Endothelial cell of umbilical vein (primary cell): ENCODE data around the gene PDIA5. TPM values are rescaled to one million over a fixed set of nuclear protein-coding genes. Genes with fewer than 3 reads are reported as not detected.

Experiments
- BruUV-seq: library from RNA; stranded (reverse); fragments of 400-500 nt; replicated peaks from 2 replicates; lab custom pipeline; 2021; lab: Mats Ljungman, UMichigan
- CTCF ChIA-PET: fragments of 300-600, 350-600 bp; sonication (Branson Sonifier 250); formaldehyde crosslinking; loops from one replicate; lab custom pipeline; 2021; ENCODE audit warnings: antibody characterized with exemption, inconsistent platforms; lab: Charles Lee
- POLR2A ChIA-PET: fragments of 300-600, 350-600 bp; sonication (Branson Sonifier 250); formaldehyde crosslinking; loops from one replicate; lab custom pipeline; 2021; ENCODE audit warnings: antibody characterized with exemption, inconsistent platforms; lab: Charles Lee
- DNase-seq: peaks from one replicate; pipeline ENCODE4 v3.0.0-alpha.2; 2011; ENCODE audit warnings: low read depth, low spot score
- FAIRE-seq: peaks from 2 replicates; lab custom pipeline; 2011; peaks lifted over from hg19 to GRCh38; lab: Jason Lieb, UNC
- H2AFZ ChIP-seq: 2 replicates; pipeline ENCODE4 v1.6.0; 2012; ENCODE audit warnings: low read depth, low read length, control low read depth, inconsistent platforms
- H3K27ac ChIP-seq: 2 replicates; pipeline ENCODE4 v1.5.1; 2011; ENCODE audit warnings: low read depth, mild to moderate bottlenecking, control low read depth, low read length, moderate library complexity; ENCODE audit not compliant: insufficient read depth
- H3K27me3 ChIP-seq, 2 experiments: 2 replicates each; pipeline versions ENCODE4 v1.6.0 to v1.6.1; 2011; ENCODE audit warnings: low read length in 2 of 2, mixed read lengths in 1 of 2; ENCODE audit not compliant: control insufficient read depth in 2 of 2, insufficient read depth in 2 of 2
- H3K36me3 ChIP-seq, 2 experiments: 2 replicates in 1 of 2; 3 replicates in 1 of 2; pipeline ENCODE4 v1.5.1; 2011; ENCODE audit warnings: low read length in 2 of 2, mild to moderate bottlenecking in 1 of 2, moderate library complexity in 1 of 2; ENCODE audit not compliant: control insufficient read depth in 2 of 2, insufficient read depth in 2 of 2; ENCODE audit errors: extremely low read depth in 1 of 2
- H3K4me1 ChIP-seq: 3 replicates; pipeline ENCODE4 v1.5.1; 2011; ENCODE audit warnings: mild to moderate bottlenecking, low read length; ENCODE audit not compliant: control insufficient read depth, insufficient read depth; ENCODE audit errors: extremely low read depth
- H3K4me2 ChIP-seq: 2 replicates; pipeline ENCODE4 v1.6.1; 2011; ENCODE audit warnings: low read length, control low read depth, mixed read lengths; ENCODE audit not compliant: insufficient read depth
- H3K4me3 ChIP-seq, 3 experiments: fragments of 200-600 bp in 1 of 3; sonication (generic), shearing (Covaris generic) in 1 of 3; replicated peaks in 1 of 3; 2 replicates each; pipeline ENCODE4 v1.5.1; 2011 to 2016; ENCODE audit warnings: control low read depth in 3 of 3, low read length in 3 of 3, mild to moderate bottlenecking in 2 of 3, inconsistent platforms in 1 of 3, low read depth in 1 of 3, moderate library complexity in 1 of 3; ENCODE audit not compliant: insufficient read depth in 1 of 3
- H3K79me2 ChIP-seq: 2 replicates; pipeline ENCODE4 v1.6.0; 2012; ENCODE audit warnings: low read length, inconsistent platforms; ENCODE audit not compliant: control insufficient read depth, insufficient read depth
- H3K9ac ChIP-seq: replicated peaks from 2 replicates; pipeline ENCODE3; 2011; ENCODE audit warnings: low read length, control low read depth; ENCODE audit not compliant: insufficient read depth; ENCODE audit errors: extremely low read depth
- H3K9me1 ChIP-seq: replicated peaks from 3 replicates; pipeline ENCODE4 v1.6.0; 2011; ENCODE audit warnings: mild to moderate bottlenecking, low read length; ENCODE audit not compliant: control insufficient read depth, insufficient read depth; ENCODE audit errors: extremely low read depth
- H3K9me3 ChIP-seq: replicated peaks from 2 replicates; pipeline ENCODE4 v1.5.1; 2012; ENCODE audit warnings: low read length, inconsistent platforms; ENCODE audit not compliant: control insufficient read depth, insufficient read depth
- H4K20me1 ChIP-seq: replicated peaks from 2 replicates; pipeline ENCODE3; 2011; ENCODE audit warnings: mild to moderate bottlenecking, low read length; ENCODE audit not compliant: control insufficient read depth, insufficient read depth; ENCODE audit errors: extremely low read depth
- CTCF ChIP-seq, 2 donors: IDR thresholded peaks; 1 replicate in 1 of 2; 2 replicates in 1 of 2; pipeline ENCODE4 v1.5.1; 2011; ENCODE audit warnings: low read length in 2 of 2, mild to moderate bottlenecking in 2 of 2, moderate library complexity in 2 of 2, control low read depth in 1 of 2, inconsistent platforms in 1 of 2, low read depth in 1 of 2; ENCODE audit not compliant: insufficient read depth in 1 of 2; ENCODE audit errors: extremely low read depth in 1 of 2
- EZH2 ChIP-seq: IDR thresholded peaks from 2 replicates; pipeline ENCODE4 v1.6.1; 2012; ENCODE audit warnings: borderline replicate concordance, low read depth, mild to moderate bottlenecking, moderate library complexity, low read length, inconsistent platforms; ENCODE audit not compliant: severe bottlenecking
- FOS ChIP-seq: IDR thresholded peaks from 2 replicates; pipeline ENCODE4 v1.6.1; 2011; ENCODE audit warnings: mild to moderate bottlenecking, low read length, moderate library complexity, borderline replicate concordance; ENCODE audit not compliant: insufficient read depth
- GATA2 ChIP-seq: IDR thresholded peaks from 2 replicates; pipeline ENCODE4 v1.7.0; 2011; ENCODE audit warnings: low read depth, mild to moderate bottlenecking, moderate library complexity, mixed read lengths, low read length; ENCODE audit not compliant: insufficient read length, insufficient read depth
- JUN ChIP-seq: IDR thresholded peaks from 2 replicates; pipeline ENCODE4 v1.6.1; 2011; ENCODE audit warnings: borderline replicate concordance, low read depth; ENCODE audit not compliant: insufficient read length, insufficient read depth
- MAX ChIP-seq: IDR thresholded peaks from 2 replicates; pipeline ENCODE4 v1.6.1; 2011; ENCODE audit not compliant: insufficient read depth, insufficient read length
- MYC ChIP-seq: IDR thresholded peaks from one replicate; pipeline ENCODE4 v1.6.1; 2011; ENCODE audit warnings: mild to moderate bottlenecking, low read depth, low read length
- POLR2A ChIP-seq: IDR thresholded peaks from 2 replicates; pipeline ENCODE4 v1.6.1; 2012; ENCODE audit warnings: low read depth, mild to moderate bottlenecking, control low read depth, low read length
- POLR2AphosphoS5 ChIP-seq: IDR thresholded peaks from 2 replicates; pipeline ENCODE4 v1.6.1; 2012; ENCODE audit warnings: low read depth, mild to moderate bottlenecking, control low read depth, low read length, moderate library complexity; ENCODE audit not compliant: insufficient read depth
- dilution Hi-C: fragments of 300-500 bp; cut with MboI; formaldehyde crosslinking; loops from one replicate; pipeline ENCODE4 v1.15.0; 2019; ENCODE audit warnings: low sequenced_read_pairs; ENCODE audit not compliant: extremely low pct_ligation_motif_present
- intact Hi-C: fragments of 100-400 bp; cut with micrococcal nuclease; formaldehyde crosslinking; loops from one replicate; pipeline ENCODE4 v1.10.0; 2022
- polyA plus RNA-seq, 4 experiments: library from polyadenylated mRNA; depleted of rRNA in 3 of 4; stranded (reverse) in 3 of 4; unstranded in 1 of 4; fragments of >200 nt; gene quantifications; 2 replicates each; pipeline versions ENCODE4 v1.2.1 to v1.2.3, GENCODE V29; 2011 to 2012; ENCODE audit warnings: missing spikeins in 1 of 4
- total RNA-seq: library from RNA; stranded (reverse); gene quantifications from 2 replicates; pipeline ENCODE4 v1.2.3, GENCODE V29; 2021

The PDIA5 gene
- total and polyA plus RNA-seq, 2 donors (not counting 3 experiments of a cell fraction or from before 2014, with no cell fraction given), result 55.7 to 85.6 TPM

GRCh38 chr3:123201223-123201556 is 134.4 kb downstream of the PDIA5 start:
- DNase-seq (no peak), FAIRE-seq (no peak)
- dilution Hi-C loops, result no loop called here
- Histone ChIP-seq H3K4me2 (peak overlapping the region; percentile 92), H3K36me3 (no peaks in the 10 kb centered on the region), H3K9ac (peak overlapping the region; percentile 43), H3K27ac (no peak overlapping the region), H3K9me1 (no peaks in the 10 kb centered on the region), H3K4me3 (peak overlapping the region; percentile 67 to 93 (median 80)), H3K4me1 (peaks cover 11% of the 10 kb centered on the region), H3K9me3 (no peaks in the 10 kb centered on the region), H4K20me1 (no peaks in the 10 kb centered on the region), H2AFZ (peak overlapping the region; percentile 97), H3K79me2 (peaks cover 24% of the 10 kb centered on the region), H3K27me3 (no peaks in the 10 kb centered on the region)
- ChIA-PET POLR2A (no interaction called here), CTCF (interaction anchor here (0.6 to 1.9 kb wide), 2 partner anchors 10 to 17 kb away, joined by 3 to 5 read pairs; no protein-coding TSS in a partner anchor)
- no TSS peak for BruUV-seq
- intact Hi-C loops, result loop anchor here (2.0 to 5.0 kb wide), 3 partner anchors 134 to 406 kb away; partner anchors contain the start of genes PDIA5 and SLC49A4
- TF ChIP-seq JUN (no peak), CTCF (IDR thresholded peaks at IDR 0.05; ENCODE audit: extremely low read depth in 1 of 2, insufficient read depth in 1 of 2, low read depth in 1 of 2, low read length in 2 of 2) (no peak), EZH2 (no peak), POLR2AphosphoS5 (no peak), MAX (no peak), POLR2A (no peak), FOS (no peak), MYC (no peak), GATA2 (no peak)
